Body of pancreas (tissue), 4 donors: ENCODE measurements around the gene CEP170. TPM values are rescaled to one million over a fixed set of nuclear protein-coding genes. Genes with fewer than 3 reads are reported as not detected.
"Not testable (repeated sequence)": the region's sequence is repeated elsewhere in the genome, so short reads cannot be mapped to it uniquely, and the experiment has no call there.

ENCODE experiments used
- ATAC-seq: fragments of 150-250 bp; one replicate; pipeline ENCODE4 v1.9.1; 2016
- DNase-seq, 4 donors: peaks; one replicate each; pipeline ENCODE4 v3.0.0-alpha.2; 2019
- H3K27ac ChIP-seq, 4 donors: fragments of 200-600 bp; sonication (generic); 1 replicate in 3 of 4; 2 replicates in 1 of 4; pipeline versions ENCODE4 v1.5.1 to v1.6.1; 2016 to 2019; ENCODE audit warnings: mild to moderate bottlenecking in 1 of 4, mixed read lengths in 1 of 4, moderate library complexity in 1 of 4
- H3K27me3 ChIP-seq, 2 donors: fragments of 200-600 bp; sonication (generic); one replicate each; pipeline ENCODE4 v1.6.0; 2016; ENCODE audit warnings: mild to moderate bottlenecking in 1 of 2
- H3K36me3 ChIP-seq, 2 donors: fragments of 200-600 bp; sonication (generic); replicated peaks in 1 of 2; 2 replicates each; pipeline ENCODE4 v1.5.1; 2016; ENCODE audit warnings: low read depth in 2 of 2; ENCODE audit not compliant: insufficient read depth in 1 of 2
- H3K4me1 ChIP-seq: fragments of 200-600 bp; sonication (generic); one replicate; pipeline ENCODE4 v1.6.0; 2016
- H3K4me3 ChIP-seq, 2 donors: fragments of 200-600 bp; sonication (generic); 1 replicate in 1 of 2; 2 replicates in 1 of 2; pipeline ENCODE4 v1.5.1; 2016 to 2019
- H3K9me3 ChIP-seq, 3 donors: fragments of 200-600 bp; sonication (generic); 1 replicate in 2 of 3; 2 replicates in 1 of 3; pipeline ENCODE4 v1.5.1; 2016
- WGBS, 2 donors: methylation state at CpG; one replicate each; pipeline ENCODE4 v1.1.5; 2017; 5-methylcytosine and 5-hydroxymethylcytosine counted together
- intact Hi-C: fragments of 100-400 bp; cut with DNase I; formaldehyde crosslinking; loops from one replicate; pipeline ENCODE4 v1.15.1; 2023
- total RNA-seq, 2 donors: library from RNA; depleted of rRNA; stranded (reverse); fragments of >200 nt; gene quantifications; one replicate each; pipeline ENCODE4 v1.1.0, GENCODE V29; 2016

CEP170 gene
- total RNA-seq, 2 donors from 2014 or later = 17.5 to 22.3 TPM

DNA sequence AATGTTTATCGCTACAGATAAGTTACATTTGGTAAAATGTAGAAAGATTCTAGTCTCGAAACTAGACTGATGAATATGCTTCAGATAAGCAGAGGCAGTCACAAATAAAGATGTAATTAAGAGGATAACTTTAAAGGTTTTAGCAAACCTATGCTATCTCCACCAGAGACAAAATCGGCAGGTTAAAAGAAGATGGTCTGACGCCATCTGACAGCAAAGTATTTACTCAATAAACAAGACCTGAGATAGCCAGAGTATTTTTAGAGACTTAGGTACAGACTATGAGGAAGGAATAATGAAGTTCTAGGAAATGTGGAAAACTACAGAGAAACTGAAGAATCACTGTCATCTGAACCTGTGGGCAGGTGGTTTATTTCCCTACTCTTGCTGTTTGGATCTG, 106.0 kb downstream of the CEP170 start:
- H3K27me3 ChIP-seq, H3K4me3 ChIP-seq, H3K27ac ChIP-seq, intact Hi-C loops, H3K4me1 ChIP-seq, DNase-seq, H3K9me3 ChIP-seq, ATAC-seq, H3K36me3 ChIP-seq: not testable (repeated sequence)
- WGBS, 2 donors = 51 to 53% methylated on average over 4 of the region's 4 CpGs

DNA sequence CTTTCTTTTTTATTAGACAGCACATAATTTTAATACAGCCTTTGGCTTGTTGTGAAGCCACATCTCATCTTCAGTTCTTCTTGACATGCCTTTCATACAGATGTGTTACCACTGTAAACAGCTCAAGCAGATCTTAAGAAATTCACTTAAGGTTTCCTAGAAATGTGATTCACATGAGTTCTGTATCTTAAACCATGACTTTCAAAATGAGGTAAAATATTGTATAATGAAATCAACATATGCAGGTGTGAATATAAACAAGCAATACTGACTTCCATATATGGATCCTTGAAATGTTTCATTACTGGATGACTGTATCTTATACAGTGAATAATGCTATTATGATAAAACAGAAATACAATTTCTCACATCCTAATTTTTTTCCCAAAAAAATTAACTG, 107.7 kb downstream of the CEP170 start:
- H3K9me3 ChIP-seq, DNase-seq, H3K27me3 ChIP-seq, H3K4me3 ChIP-seq, ATAC-seq, intact Hi-C loops, H3K36me3 ChIP-seq, H3K27ac ChIP-seq, H3K4me1 ChIP-seq: not testable (repeated sequence)

DNA sequence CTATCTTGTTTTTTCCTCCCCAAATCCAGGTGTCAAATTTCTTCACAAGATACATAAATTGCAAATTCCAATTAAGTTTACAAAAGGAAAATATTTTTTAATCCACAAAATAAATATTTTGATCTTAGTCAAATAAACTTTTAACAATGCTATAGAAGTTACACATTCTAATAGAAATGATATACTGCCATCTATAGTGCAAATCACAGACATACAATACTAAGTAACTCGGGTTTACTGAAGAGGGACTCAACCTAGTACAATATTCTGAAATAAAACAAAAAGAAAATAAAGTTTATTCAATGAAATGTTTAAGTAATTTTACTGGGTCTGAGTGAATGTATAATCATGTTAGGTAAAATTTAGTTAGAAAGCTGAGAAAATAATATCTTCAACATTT, 114.6 kb downstream of the CEP170 start:
- ATAC-seq, DNase-seq, H3K27ac ChIP-seq, H3K4me1 ChIP-seq, H3K4me3 ChIP-seq, intact Hi-C loops, H3K36me3 ChIP-seq, H3K27me3 ChIP-seq, H3K9me3 ChIP-seq: not testable (repeated sequence)
- 48 to 55% methylated on average over 1 of the region's 1 CpG for WGBS, 2 donors

DNA sequence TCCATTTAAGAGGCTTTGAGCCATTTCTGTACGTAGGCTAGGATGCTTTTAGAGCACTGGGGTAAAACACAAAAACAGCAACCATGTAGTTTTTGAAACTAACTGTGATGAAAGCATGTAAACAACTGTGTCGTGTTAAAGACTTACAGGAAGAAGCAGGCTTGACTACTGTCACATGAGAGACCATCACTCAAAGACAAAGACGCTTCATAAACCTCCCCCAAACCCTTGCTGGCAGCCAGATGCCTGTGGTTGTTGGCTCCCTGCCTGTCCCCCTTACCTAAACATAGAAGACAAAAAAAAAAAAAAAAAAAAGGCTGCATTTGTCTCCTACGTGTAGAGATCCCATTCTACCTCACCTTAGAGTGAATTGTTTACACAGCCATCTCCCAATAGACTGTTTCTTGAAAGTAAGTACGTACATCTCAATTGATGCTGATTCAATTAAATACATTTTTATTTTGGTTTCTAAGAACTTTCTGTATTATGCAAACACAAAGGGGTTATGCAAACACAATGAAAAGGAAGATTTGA, 132.1 kb downstream of the CEP170 start:
- intact Hi-C loops, ATAC-seq, H3K4me3 ChIP-seq, H3K4me1 ChIP-seq, H3K9me3 ChIP-seq, DNase-seq, H3K27me3 ChIP-seq, H3K36me3 ChIP-seq, H3K27ac ChIP-seq: not testable (repeated sequence)
- WGBS, 2 donors = 68 to 79% methylated on average over 5 of the region's 5 CpGs

DNA sequence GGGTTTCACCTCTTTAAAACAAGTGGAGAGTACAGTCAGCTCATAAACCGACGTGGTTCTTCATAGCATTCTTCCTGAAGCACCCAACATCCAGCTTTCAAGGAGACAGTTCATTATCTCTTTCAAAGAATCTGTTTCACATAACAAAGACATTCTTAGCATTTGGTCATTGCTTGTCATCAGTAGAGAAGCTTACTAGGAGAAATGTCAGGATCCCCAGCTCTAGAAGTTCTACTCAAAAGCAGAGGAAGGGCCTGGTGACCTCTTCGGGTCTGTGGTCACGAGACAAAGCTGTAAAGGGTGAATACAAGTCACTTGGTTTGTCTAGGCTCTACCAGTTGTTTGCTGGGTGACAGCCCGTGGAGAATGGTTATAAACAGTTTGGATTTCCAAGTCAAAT, 133.1 kb downstream of the CEP170 start:
- H3K4me1 ChIP-seq, intact Hi-C loops, H3K36me3 ChIP-seq, H3K27ac ChIP-seq, H3K4me3 ChIP-seq, ATAC-seq, H3K27me3 ChIP-seq, DNase-seq, H3K9me3 ChIP-seq: not testable (repeated sequence)
- WGBS, 2 donors = 68 to 72% methylated on average over 3 to 5 of the region's 5 CpGs

DNA sequence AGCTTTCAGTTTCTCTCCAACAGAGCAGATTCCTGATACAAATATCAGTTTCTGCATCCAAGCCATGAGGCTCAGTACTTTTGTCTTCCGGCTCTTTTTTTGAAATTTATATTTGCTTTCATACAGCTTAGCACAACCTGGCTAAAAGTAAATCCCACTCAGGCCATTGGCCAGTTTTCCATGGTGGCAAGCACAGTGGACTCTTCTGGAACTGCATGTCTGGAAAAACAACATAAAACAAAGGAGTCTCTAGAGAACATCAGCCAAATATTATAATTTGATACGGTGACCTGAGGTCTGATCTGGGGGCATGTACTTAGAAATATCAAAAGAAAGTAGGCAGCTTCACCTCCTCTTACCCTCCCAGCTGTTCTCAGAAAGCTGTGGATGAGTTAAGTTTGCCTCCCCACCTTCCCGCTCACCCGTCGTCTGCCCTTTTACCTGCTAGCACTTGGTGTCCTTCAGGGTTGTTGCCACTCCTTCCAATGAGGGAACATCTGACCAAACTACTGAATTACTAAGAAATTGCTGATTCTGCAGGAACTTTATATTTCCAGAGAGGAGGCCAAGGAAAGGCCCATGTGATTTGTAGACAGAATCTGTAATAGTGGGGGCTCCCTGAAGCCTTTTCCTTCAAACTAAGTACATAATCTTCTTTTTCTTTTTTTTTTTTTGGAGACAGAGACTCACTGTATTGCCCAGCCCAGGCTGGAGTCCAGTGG, 136.3 kb downstream of the CEP170 start:
- H3K4me3 ChIP-seq, DNase-seq, intact Hi-C loops, H3K4me1 ChIP-seq, H3K9me3 ChIP-seq, H3K27ac ChIP-seq, H3K36me3 ChIP-seq, H3K27me3 ChIP-seq, ATAC-seq: not testable (repeated sequence)
- 72 to 81% methylated on average over 5 of the region's 5 CpGs for WGBS, 2 donors

DNA sequence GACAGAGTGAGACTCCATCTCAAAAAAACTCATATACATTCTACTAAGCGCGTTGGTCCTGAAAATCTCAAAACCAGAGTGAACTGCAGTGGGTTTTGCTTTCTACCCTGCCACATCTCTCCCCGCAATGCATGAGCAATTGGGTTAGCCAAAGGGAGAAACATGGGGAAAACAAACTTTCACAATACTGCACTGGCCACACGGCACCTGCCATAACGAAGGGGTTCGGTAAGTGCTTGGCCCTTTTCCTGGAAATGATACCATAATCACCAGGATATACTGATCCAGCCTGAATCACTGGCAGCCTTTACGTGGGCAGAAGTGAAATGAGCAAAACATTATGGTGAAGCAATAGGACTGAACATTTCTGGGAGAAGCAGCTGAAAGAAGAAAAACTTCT, 138.9 kb downstream of the CEP170 start:
- WGBS, 2 donors = 75 to 78% methylated on average over 7 of the region's 7 CpGs
- H3K27me3 ChIP-seq, ATAC-seq, H3K9me3 ChIP-seq, H3K4me3 ChIP-seq, H3K36me3 ChIP-seq, H3K4me1 ChIP-seq, H3K27ac ChIP-seq, intact Hi-C loops, DNase-seq: not testable (repeated sequence)

DNA sequence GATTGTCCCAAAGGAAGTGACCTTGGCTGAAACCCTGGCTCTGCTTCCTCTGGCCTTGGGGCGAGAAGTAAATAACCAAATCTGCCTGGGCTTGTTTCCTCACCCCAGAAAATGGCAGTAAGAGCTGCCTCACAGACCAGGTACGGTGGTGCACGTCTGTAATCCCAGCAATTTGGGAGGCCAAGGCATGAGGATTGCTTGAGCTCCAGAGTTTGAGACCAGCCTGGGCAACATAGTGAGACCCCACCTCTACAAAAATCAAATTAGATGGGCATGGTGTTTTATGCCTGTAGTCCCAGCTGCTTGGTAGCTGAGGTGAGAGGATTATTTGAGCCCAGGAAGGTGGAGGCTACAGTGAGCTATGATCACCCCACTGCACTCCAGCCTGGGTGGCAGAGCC, 140.3 kb downstream of the CEP170 start:
- WGBS, 2 donors = 42 to 65% methylated on average over 2 to 3 of the region's 3 CpGs
- intact Hi-C loops, H3K9me3 ChIP-seq, H3K4me1 ChIP-seq, ATAC-seq, DNase-seq, H3K27me3 ChIP-seq, H3K27ac ChIP-seq, H3K36me3 ChIP-seq, H3K4me3 ChIP-seq: not testable (repeated sequence)

DNA sequence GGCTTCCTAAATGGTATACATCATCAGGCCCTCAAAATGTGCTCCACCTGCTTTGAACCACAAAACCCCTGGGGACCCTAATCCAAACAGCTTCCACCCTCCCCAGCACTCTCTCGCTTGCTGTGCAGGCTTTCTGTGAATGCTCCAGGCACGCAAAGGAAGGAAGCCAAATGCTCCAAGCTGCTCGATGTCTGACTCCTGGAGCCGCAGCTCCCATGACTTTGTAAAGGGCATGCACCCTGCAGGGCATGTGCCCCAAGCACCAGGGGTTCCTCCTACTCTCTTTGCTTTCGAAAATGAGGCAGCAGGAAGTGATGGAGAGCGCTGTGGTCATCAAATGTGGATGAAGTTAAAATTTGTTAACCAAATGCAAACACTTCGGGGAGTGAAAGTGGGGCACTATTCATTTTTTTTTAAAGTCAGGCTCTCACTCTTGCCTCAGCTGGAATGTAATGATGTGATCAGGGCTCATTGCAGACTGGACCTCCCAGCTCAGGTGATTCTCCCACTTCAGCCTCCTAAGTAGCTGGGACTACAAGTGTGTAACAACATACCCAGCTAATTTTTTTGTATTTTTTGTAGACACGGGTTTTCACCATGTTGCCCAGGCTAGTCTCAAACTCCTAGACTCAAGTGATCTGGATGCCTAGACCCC, 140.9 kb downstream of the CEP170 start:
- H3K4me1 ChIP-seq, H3K9me3 ChIP-seq, intact Hi-C loops, H3K36me3 ChIP-seq, DNase-seq, H3K27ac ChIP-seq, H3K4me3 ChIP-seq, ATAC-seq, H3K27me3 ChIP-seq: not testable (repeated sequence)
- 22 to 25% methylated on average over 7 to 8 of the region's 8 CpGs for WGBS, 2 donors

DNA sequence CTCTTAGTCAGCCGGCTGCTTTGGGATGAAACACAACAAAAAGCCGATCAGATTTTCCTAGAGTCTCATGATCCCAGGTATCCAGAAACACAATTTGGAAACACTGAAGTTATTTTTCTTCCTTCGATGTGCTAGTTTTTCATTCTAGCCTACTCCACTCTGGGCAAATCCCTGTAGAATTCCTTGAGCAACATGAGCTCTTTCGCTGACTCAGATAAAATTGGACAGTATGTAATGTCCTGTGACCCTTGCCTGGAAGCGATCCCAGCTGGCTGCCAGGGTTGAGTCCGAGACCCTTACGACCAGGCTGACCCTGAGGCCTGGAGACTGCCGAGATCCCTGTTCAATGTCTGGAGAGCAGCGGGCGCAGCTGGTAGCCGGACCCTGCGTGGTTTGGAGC, 147.9 kb downstream of the CEP170 start:
- H3K36me3 ChIP-seq, intact Hi-C loops, ATAC-seq, H3K27me3 ChIP-seq, DNase-seq, H3K4me1 ChIP-seq, H3K27ac ChIP-seq, H3K9me3 ChIP-seq, H3K4me3 ChIP-seq: not testable (repeated sequence)
- WGBS, 2 donors = 72 to 84% methylated on average over 9 to 11 of the region's 12 CpGs

DNA sequence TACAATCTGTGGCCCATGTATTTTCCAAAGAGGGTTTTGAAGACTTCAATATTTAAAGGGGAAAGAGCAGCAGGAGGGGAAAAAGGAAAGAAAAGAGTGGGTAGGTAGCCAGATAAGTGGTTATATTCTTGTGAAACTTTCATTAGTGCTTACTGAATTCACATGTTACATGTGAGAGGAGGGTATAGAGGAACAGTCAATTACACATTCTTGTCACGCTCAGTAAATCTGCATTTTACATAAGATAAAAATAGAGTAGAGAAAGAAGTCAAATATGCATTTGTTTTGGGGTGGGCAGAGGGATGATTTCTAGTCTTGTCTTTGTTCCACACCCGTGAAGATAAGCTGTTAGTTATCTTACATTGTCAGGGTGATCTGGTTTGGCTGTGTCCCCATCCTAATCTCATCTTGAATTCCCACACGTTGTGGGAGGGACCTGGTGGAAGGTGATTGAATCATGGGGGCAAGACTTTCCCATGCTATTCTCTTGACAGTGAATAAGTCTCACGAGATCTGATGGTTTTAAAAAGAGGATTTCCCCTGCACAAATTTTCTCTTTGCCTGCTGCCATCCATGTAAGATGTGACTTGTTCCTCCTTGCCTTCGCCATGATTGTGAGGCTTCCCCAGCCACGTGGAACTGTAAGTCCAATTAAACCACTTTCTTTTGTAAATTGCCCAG, 149.3 kb downstream of the CEP170 start:
- H3K9me3 ChIP-seq, H3K4me3 ChIP-seq, H3K27ac ChIP-seq, ATAC-seq, intact Hi-C loops, DNase-seq, H3K27me3 ChIP-seq, H3K4me1 ChIP-seq, H3K36me3 ChIP-seq: not testable (repeated sequence)
- WGBS, 2 donors = 44 to 54% methylated on average over 6 of the region's 6 CpGs

DNA sequence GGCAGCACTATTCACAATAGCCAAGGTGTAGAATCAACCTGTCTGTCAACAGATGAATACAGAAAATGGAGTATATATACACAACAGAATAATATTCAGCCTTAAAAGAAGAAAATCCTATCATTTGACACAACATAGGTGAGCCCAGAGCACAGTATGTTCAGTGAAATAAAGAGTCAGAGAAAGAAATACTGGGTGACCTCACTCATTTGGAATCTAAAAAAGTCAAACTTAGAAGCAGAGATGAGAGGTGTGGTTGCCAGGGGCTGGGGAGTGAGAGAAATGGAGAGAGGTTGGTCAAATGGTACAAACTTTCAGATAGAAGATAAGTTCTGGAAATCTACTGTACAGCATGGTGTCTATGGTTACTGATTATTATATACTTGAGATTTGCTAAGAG, 150.0 kb downstream of the CEP170 start:
- H3K27me3 ChIP-seq, H3K4me3 ChIP-seq, H3K27ac ChIP-seq, H3K9me3 ChIP-seq, intact Hi-C loops, H3K36me3 ChIP-seq, H3K4me1 ChIP-seq, ATAC-seq, DNase-seq: not testable (repeated sequence)
